HL-60/S4 treated with retinoic acid at 250 ng/mL for 4 days and 3 days (cell line): ENCODE measurements around the gene PGAM4.
"Not testable (repeated sequence)": the region's sequence is repeated elsewhere in the genome, so short reads cannot be mapped to it uniquely, and the experiment has no call there.

Source experiments
- in situ Hi-C: fragments of 300-500 bp; cut with MboI; formaldehyde crosslinking; loops from 2 replicates; pipeline ENCODE4 v1.7.0; 2022; ENCODE audit warnings: low sequenced_read_pairs

Gene PGAM4

DNA sequence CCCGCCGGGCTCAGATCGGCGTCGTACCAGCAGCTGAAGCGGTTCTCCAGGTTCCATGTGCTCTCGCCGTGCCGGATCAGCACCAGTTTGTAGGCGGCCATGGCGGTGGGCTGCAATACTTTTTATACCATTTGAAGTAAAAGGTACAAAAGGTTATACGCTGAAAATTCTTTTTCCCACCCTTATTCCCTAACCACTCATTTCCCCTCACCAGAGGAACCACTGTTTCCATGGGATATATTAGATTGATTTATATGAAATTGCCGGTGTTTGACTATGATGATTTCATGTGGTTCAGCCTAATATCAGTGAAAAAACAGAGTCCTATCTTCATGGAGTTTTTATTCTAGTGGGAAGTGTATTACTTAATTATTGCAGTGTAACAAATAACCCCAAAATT, at the start of gene PGAM4:
Gene PGAM4, minus strand, starts transcription at position 101 of the 400 bp plus-strand sequence. Its CDS starts 0 bp downstream, at position 101.
- in situ Hi-C loops, result no loop called here

DNA sequence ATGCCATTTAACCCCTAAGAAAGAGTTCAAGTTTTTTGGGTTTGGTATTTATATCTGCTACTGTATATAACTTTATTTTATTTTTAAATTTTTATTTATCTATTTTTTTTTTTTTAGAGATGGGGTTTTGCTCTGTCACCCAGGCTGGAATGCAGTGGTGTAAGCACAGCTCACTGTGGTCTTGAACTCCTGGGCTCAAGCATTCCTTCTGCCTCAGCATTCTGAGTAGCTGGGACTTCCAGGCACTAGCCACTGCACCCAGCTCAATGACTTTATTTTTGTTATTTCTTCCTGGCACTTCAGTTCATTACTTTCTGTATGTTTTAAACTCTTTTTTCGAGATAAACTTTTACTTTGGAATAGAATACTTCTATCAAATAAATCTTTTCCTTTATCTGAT, 42.4 kb upstream of the PGAM4 start:
- in situ Hi-C loops, result no loop called here

DNA sequence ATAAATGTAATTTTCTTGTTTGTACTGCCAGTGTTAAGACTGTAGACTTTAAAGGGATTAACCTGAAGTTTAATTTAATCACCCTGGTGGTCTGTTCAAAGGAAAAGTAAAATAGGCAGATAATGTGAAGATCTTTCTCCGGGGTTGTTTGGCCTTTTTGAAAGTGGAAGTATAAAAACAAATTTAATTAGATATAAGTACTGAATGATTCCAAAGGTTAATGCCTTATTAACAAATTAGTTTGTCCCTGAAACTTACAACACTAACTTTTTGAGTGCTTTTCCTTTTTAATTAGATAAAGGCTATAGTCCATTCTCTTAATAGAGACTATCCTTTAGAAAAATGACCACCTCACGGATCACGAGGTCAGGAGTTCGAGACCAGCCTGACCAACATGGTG, 10.4 kb upstream of the PGAM4 start:
- in situ Hi-C loops, result no loop called here

DNA sequence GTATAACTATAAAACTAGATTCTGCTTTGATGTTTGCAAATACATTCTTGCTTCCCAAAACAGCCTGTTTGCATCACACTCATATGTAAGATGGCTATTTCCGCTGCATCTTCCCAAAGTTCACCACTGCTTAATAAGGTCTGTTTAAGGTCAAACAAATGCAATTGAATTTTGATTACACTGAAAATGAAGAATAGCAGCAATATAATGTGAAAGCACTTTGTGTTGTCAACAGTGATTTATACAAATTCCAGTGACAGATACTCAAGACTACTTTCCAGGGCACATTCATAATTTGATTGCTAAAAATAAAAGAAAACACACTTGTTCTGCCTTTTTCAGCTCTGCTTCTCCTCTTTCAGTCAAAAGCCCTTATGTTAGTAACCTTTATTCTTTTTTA, 8.1 kb upstream of the PGAM4 start:
- in situ Hi-C loops, result no loop called here

DNA sequence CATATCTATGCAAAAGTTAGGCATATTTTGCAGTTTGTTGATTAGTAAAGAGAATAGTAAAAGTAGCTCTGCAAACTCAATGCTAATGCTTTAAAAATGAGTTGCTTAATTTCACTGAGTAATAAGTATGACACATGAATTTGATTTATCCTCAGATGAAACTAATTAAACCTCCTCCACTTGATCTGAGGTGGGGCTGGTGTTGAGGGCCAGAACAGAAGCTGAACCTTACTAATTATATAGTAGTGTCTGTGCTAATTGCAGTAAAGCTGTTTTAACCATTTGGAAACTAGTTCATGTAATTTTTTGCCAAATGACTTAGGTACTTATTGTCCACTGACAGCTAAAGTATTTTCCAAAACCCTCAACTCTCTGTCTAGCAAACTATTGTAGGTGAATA, 7.7 kb upstream of the PGAM4 start:
- in situ Hi-C loops, result no loop called here

DNA sequence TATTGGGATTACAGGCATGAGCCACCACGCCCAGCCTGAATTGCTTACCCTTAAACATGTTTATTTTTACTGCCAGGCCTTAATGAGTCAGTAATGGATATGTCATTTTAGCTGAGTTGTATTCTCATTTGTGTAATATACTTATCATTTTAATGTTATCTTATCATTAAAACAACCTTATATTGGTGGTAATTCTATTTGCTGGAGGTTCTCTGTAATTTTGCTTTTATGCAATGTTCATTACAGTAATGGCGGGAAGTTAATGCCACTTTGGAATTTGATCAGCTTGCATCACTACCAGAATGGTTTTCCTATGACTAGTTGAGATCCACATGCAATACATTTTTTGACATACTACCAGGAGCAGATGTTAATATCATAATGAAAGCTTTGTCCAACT, 6.3 kb upstream of the PGAM4 start:
- in situ Hi-C loops, result no loop called here

DNA sequence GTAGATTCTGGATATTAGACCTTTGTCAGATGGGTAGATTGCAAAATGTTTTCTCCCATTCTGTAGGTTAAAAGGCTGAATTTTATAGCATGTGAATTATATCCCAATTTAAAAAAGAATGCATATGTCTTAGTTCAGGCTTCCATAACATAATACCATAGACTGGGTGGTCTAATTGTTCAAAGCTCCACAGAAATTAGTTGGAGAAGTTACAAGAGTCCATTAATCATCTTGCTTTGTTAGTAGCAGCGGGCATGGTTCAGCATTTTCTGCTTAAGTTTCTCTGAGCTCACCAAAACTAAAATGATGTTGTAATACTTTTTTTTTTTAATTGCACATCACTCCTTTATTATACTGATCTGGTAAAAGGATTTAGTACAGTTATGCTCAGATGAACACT, 1.8 kb downstream of the PGAM4 start:
- in situ Hi-C loops, result no loop called here

DNA sequence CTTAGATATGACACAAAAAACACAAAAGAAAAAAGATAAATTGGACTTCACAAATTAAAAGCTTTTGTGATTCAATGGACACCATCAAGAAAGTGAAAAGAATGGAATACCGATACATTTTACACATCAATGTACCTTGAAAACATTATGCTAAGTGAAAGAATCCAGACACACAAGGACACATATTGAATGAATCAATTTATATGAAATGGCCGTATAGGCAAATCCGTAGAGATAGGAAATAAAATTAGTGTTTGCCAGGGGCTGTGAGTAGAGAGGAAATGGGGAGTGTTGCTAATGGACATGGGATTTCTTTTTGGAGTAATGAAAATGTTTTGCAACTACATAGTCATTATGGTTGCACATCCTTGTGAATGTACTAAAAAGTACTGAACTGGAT, 3.1 kb downstream of the PGAM4 start:
- in situ Hi-C loops, result no loop called here

DNA sequence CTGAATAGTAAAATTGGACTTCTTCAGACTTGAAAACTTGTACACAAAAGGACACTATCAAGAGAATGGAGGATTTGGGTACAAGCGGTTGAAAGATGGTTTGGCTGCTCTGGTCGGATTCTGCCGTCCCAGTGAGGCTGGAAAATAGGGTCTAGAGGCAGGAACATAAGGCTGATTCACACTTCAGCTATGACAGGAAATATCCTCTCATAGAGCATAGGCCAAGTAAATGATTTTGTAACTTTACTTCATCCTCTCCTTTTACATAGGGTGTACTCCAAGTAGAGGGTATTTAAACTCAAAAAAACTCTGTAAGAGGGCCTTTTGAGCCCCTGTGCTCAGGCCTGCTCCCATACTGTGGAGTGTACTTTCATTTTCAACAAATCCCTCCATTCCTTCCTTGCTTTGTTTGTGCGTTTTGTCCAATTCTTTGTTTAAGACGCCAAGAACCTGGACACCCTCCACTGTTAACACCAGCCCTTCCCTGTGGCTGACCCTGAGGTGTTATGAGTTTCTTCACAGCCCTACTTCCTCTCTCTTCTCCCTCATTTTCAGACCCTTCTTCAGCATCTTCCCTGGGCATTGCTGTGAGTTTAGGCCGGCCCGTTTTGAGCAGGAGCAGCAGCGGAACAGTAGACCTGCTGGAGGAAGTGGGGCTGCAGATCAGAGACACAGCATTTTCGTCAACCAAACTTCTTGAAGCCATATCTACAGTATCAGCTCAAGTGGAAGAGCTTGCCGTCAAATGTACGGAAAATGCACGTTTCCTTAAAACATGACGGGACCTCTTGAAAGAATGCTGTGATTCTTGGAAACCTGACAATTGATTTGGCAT, 7.2 kb downstream of the PGAM4 start:
- in situ Hi-C loops, result no loop called here

DNA sequence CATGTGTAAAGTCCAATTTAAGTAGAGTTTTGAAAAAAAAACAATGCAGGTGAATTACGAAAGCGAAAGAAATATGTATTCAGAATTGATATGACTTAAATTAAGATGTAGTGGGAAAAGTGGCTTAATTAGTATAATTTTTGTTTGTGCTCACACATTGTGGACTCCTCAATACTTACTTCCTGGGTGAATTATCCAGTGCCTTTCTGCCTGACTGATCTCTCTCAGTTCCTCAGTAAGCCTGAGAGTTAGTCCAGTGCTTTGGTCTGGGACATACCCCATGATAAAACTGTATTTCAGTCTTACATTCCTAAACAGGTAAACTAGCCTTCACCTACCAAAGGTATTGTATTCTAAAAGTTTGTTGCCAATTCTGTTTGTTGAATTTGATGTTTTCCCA, 8.4 kb downstream of the PGAM4 start:
- in situ Hi-C loops, result no loop called here

DNA sequence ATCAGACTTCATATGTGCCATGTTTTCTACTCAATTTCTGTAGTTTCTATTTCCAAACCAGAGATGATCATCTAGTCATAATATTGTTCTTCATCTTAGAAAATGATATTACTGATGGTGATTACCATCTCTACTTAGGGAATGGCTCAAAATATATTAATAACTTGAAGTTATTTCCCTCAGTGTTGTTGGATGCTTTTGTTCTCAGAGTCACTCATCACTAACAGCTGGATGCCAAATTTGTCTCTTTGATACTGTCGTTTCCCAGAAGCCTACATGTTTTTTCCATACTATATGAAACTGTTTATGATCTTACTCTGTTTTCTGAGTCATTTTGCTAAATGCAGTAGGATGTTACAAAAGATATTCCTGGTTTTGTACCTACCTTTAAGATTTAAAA, 8.9 kb downstream of the PGAM4 start:
- in situ Hi-C loops, result no loop called here

DNA sequence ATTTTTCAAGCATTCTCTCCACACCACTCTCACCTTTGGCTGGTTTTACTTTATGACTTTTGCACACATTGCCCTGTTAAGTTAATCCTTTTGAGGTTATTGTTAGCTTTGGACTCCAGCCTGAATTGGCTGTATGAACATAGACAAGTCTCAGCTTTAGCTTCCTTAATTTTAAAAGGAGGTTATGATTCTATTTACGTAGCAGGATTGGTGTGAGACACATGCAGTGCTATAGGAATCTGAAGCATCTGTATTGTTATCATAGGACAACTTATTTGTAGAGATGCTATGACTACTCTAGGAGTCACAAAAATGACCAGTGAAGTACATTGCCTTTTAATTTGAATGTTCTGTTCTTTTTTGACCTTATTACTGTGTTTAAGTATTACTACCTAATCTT, 15.7 kb downstream of the PGAM4 start:
- in situ Hi-C loops, result no loop called here

DNA sequence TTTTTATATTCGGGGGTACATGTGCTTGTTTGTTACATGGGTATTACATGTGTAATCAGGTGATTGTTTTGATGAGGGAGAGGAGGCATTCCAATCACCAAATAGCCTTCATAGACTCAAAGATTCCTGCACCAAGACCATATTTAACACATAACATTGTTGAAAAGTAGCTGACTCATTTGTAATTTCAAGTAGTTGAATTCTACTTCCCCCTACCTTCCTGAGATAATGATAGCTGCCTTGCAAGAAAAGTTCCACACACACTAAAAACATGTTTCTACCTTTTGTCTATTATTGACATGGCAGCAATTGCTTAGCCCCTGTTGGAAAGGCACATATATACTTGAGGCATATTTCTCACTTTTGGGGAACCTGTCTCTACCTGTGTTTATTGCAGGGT, 16.1 kb downstream of the PGAM4 start:
- in situ Hi-C loops, result no loop called here

DNA sequence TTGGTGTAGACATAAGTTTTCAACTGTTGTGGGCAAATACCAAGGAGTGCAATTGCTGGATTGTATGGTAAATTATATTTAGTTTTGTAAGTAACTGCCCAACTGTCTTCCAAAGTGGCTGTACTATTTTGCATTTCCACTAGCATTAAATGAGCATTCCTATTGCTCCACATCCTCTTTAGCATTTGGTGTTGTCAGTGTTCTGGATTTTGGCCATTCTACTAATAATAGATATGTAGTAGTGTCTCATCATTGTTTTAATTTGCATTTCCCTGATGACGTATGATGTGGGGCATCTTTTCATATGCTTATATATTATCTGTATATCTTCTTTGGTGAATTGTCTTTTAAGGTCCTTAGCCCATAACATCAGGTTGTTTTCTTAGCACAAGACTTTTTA, 17.3 kb downstream of the PGAM4 start:
- in situ Hi-C loops, result no loop called here

DNA sequence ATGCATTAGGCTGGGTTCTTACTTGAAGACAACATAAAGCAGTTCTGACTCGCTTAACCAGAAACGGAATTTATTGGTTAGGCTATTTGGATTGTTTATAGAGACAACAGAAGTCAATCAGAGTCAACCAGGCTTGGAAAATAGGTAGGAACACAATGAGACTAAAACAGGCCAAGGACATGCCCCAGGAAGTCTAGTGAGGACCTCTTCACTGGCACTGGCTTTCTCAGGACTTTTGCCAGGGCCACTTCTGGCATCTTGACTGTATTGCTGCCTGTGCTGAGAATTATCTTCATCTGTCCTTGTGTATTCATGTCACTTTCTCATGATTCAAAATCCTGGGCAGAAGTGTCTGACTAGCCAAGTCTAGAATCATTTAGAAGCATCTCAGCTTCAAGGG, 19.6 kb downstream of the PGAM4 start:
- in situ Hi-C loops, result no loop called here

DNA sequence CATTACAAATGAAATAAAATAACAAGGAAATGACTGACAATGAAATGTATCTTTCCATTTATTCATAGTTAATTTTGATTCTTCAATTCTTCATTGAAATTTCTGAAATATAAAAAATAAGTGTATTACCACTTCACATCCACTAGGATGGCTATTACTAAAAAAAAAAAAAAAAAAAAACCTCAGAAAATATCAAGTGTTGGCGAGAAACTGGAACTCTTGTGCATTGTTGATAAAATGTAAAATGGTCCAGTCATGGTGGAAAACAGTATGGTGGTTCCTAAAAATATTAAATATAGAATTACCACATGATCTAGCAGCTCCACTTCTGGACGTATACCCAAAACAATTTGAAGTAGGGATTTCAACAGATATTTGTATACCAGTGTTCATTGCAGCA, 22.9 kb downstream of the PGAM4 start:
- in situ Hi-C loops, result no loop called here

DNA sequence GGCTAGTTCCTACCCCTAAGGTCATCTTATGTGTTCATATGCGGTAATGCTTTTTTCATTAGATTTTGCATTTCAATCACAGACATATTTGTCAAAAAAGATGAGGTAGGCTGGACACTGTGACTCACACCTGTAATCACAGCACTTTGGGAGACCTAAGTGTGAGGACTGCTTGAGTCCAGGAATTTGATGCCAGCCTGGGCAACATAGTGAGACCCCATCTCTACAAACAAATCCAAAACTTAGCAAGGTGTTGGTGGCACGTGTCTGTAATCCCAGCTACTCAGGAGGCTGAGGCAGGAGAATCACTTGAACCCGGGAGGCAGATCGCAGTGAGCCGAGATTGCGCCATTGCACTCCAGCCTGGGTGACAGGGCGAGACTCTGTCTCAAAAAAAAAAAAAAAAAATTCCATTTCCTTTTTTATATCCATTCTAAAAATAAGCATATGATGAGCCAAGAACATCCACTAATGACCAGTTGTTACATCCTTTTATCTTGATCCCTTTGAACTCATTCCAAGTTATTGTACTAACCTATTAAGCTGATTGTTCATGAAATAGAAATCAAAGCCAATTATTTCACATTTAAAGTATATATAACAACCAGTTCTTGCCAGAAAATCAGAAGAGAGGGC, 23.4 kb downstream of the PGAM4 start:
- in situ Hi-C loops, result no loop called here

DNA sequence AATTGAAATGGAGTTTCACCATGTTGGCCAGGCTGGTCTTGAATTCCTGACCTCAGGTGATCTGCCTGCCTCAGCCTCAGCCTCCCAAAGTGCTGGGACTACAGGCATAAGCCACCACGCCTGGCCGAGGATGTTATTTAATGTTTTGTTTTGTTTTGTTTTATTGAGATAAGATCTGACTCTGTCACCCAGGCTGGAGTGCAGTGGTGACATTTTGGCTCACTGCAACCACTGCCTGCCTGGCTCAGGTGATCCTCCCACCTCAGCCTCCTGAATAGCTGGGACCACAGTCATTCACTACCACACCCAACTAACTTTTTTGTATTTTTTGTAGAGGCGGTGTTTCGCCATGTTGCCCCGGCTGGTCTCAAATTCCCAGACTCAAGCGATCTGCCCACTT, 24.4 kb downstream of the PGAM4 start:
- in situ Hi-C loops, result not testable (repeated sequence)

DNA sequence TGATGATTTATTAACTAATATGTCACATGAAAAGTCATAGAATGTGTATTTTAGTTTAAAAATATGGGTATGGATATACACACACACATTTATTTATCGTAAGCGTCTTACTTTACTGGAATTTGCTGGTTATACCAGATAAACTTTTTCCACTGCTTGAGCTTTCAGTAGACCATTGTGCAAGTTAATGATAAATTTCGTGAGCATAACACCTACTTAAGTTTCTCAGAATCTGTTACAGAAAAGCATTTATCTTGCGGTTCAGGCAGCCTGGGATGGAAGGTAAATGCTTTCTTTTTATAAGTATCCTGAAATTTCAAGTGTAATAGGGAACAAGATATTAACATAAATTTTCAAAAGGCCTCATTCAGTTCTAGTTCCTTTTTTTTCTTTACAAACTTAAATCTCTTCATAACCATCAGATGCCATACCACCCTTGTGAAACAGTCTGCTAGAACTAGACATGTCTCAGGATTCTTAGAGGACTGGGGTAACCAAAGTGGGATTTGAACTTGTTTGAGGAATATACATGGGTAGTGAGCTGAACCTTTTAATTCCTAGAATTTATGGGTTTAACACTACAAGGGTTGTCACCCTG, 31.3 kb downstream of the PGAM4 start:
- in situ Hi-C loops, result no loop called here

DNA sequence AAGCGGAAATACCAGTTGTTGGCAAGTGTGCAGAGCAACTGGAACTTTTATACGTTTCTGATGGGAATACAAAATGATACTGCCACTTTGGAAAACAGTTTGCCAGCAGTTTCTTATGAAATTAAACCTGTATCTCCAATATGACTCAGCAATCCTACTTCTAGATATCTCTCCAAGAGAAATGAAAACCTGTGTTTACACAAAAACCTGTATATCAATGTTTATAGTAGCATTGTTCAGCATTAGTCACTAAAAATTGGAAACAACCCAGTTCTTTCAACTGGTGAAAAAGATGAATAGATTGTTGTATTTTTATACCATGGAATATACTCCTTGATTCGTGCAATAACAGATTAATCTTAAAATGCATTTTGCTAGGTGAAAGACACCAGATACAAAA, 32.1 kb downstream of the PGAM4 start:
- in situ Hi-C loops, result no loop called here

DNA sequence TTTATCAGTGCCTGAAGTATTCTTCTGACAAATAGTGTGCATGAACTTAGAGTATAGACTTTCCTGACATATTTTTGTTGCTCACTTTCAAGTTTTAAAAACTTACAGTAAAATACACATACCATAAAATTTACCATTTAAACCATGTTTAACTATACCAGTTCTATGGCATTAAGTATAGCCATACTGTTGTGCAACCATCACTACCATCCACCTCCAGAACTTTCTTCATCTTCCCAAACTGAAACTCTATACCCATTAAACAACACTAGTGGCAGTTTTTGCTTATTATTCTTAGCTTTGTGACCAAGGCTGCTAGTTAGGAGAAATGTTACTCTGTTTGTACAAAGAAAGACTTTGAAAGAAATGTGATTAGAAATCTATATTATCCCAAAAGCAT, 33.1 kb downstream of the PGAM4 start:
- in situ Hi-C loops, result no loop called here

DNA sequence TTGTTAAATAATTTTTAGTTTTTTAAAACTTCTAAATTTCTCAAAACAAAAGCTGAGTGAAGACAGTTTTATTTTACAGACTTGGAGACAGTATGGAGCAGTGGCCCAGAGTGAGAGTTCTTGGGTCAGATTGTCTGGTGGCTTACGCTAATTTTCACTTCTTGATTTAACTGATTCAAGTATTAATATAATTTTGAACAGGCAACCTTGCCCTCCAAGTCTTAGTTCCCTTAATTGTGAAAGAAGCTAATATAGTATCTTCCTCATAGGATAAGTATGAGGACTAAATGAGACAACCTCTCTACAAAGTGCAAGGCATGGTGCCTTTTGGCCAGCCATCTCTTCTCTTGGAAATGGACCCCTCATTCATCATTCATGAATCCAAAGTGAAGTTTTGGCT, 33.6 kb downstream of the PGAM4 start:
- in situ Hi-C loops, result no loop called here
